ENCODE measurements around the gene CLASP2. TPM values are rescaled to one million over a fixed set of nuclear protein-coding genes. Genes with fewer than 3 reads are reported as not detected.

CLASP2 gene
- total and polyA plus RNA-seq, 8 donors = 8.5 to 33.5 (median 21.3) TPM

DNA sequence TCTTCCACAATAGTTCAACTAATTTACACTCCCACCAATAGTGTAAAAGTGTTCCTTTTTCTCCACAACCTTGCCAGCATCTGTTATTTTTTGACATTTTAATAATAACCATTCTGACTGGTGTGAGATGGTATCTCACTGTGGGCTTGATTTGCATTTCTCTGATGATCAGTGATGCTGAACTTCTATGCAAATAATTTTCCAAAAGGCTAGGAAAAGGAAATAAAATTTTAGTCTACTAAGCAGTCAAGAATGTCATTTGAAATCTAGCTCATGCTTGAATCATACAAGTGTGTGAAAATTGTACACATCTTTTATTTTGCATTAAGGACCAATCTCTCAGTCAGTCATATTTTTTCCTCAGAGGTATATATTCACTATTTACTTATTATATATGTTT is 176.1 kb downstream of the CLASP2 start:
- Histone ChIP-seq H3K9me3 (no peaks in the 10 kb centered on the region), H3K27me3 (no peaks in the 10 kb centered on the region), H3K36me3 (no peaks in the 10 kb centered on the region), H3K4me1 (no peaks in the 10 kb centered on the region), H3K4me3 (no peak overlapping the region), H3K27ac (no peak overlapping the region)
- ATAC-seq (no peak), FAIRE-seq (no peak), DNase-seq (no peak)
- TF ChIP-seq, protein P1, sequence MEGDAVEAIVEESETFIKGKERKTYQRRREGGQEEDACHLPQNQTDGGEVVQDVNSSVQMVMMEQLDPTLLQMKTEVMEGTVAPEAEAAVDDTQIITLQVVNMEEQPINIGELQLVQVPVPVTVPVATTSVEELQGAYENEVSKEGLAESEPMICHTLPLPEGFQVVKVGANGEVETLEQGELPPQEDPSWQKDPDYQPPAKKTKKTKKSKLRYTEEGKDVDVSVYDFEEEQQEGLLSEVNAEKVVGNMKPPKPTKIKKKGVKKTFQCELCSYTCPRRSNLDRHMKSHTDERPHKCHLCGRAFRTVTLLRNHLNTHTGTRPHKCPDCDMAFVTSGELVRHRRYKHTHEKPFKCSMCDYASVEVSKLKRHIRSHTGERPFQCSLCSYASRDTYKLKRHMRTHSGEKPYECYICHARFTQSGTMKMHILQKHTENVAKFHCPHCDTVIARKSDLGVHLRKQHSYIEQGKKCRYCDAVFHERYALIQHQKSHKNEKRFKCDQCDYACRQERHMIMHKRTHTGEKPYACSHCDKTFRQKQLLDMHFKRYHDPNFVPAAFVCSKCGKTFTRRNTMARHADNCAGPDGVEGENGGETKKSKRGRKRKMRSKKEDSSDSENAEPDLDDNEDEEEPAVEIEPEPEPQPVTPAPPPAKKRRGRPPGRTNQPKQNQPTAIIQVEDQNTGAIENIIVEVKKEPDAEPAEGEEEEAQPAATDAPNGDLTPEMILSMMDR (IDR thresholded peaks at IDR 0.05) = no peak
- intact Hi-C loops (cut with DNase I) = no loop called here

DNA sequence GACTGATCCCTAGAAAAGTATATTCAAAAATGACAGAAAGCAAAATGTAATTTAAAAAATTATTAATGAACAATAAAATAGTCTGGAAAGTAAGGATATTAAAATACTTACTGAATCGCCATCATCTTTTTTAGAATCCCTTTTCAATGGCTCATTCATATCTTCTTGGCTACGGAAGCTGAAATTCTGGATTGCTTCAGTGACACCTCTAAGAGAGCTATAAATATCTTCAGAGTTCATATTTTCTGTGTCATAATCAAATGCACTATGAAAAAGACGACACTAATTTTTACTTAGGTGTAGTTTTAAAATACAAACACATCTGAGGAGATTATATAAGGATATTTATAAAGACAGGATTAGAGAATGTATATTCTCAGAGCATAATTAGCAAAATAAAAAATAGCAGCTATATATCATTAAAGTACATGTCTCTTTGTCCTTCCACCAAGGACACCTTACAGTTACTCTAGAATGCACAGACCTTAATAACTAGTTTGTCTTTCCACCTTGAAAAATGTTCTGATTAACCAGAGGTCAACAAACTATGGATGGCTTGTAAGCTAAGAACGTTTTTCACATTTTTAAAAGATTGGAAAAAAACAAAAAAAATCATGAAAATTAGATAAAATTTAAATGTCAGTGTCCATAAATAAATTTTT is 179.2 kb downstream of the CLASP2 start:
- Histone ChIP-seq H3K27me3 (no peaks in the 10 kb centered on the region), H3K27ac (no peak overlapping the region), H3K9me3 (no peaks in the 10 kb centered on the region), H3K36me3 (no peaks in the 10 kb centered on the region), H3K4me1 (no peaks in the 10 kb centered on the region), H3K4me3 (no peak overlapping the region)
- intact Hi-C loops (cut with DNase I) = no loop called here
- FAIRE-seq (no peak), ATAC-seq (no peak), DNase-seq (no peak)
- WGBS, 2 donors = 60 to 63% methylated on average over 4 of the region's 4 CpGs
- TF ChIP-seq, protein P1 (IDR thresholded peaks at IDR 0.05) = no peak

DNA sequence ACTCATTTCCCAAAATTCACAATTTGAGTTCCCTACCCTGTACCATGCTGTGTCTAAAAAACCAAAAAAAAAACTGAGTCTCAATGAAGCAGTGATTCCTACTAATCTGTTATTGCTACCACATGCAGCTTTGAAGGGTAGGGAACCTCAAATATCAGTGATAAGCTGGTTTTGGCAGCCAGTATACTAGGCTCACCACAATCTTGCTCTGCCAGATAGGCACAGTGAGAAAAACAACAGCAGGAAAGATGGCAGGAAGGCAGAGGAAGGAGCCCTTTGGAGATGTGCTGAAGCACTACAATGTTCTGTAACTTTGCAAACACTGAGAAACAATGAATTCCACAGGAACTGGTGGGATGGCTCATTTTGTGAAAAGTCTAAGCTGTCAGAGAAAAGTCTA is 180.9 kb downstream of the CLASP2 start:
- no peak for FAIRE-seq
- H3K4me3 ChIP-seq = no peak overlapping the region
- peaks cover 0 to 3% (median 0%) of the 10 kb centered on the region in 3 donors for H3K36me3 ChIP-seq
- DNase-seq = peak in 3 of 6 donors; percentile 35 to 60 (median 46)
- intact Hi-C loops (cut with DNase I) = no loop called here
- H3K4me1 ChIP-seq = no peaks in the 10 kb centered on the region
- H3K9me3 ChIP-seq = no peaks in the 10 kb centered on the region
- no peak overlapping the region for H3K27ac ChIP-seq
- TF ChIP-seq, protein P1 (IDR thresholded peaks at IDR 0.05) = no peak
- H3K27me3 ChIP-seq = no peaks in the 10 kb centered on the region
- ATAC-seq = peak; percentile 89 to 99 (median 96)

DNA sequence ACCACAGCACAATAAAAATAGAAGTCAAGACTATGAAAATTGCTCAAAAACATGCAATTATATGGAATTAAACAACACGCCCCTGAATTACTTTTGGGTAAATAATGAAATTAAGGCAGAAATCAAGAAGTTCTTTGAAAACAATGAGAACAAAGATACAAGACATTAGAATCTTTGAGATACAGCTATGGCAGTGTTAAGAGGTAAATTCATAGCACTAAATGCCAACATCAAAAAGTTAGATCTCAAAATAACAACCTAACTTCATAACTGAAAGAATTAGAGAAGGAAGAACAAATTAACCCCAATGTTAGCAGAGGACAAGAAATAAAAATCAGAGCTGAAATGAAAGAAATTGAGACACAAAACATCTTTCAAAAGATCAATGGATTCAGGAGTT is 191.3 kb downstream of the CLASP2 start:
- 88 to 91% methylated on average over 1 of the region's 1 CpG for WGBS, 2 donors
- H3K36me3 ChIP-seq = peaks cover 0 to 5% (median 0%) of the 10 kb centered on the region in 3 donors
- TF ChIP-seq, protein P1 (IDR thresholded peaks at IDR 0.05) = no peak

DNA sequence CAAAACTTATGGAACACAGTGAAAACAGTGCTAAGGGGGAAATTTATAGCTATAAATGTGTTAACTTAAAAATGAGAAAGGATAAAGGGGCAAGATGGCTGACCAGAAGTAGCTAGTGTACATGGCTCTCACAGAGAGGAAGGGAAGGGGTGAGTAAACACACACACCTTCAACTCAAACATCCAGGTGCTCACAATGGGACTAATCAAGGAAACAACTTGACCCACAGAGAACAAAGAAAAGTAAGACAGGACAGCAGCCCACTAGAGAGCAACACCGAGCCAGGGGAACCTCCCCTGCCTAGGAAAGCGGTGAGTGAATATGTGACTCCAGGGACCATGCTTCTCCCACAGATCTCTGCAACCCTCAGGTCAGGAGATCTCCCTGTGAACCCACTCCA is 192.8 kb downstream of the CLASP2 start:
- Histone ChIP-seq H3K27ac (no peak overlapping the region), H3K27me3 (no peaks in the 10 kb centered on the region), H3K9me3 (no peaks in the 10 kb centered on the region), H3K36me3 (peaks cover 0 to 5% (median 0%) of the 10 kb centered on the region in 3 donors), H3K4me3 (no peak overlapping the region), H3K4me1 (no peaks in the 10 kb centered on the region)
- ATAC-seq (no peak), DNase-seq (no peak), FAIRE-seq (no peak)
- intact Hi-C loops (cut with DNase I) = no loop called here
- WGBS, 2 donors = 92 to 97% methylated on average over 2 of the region's 2 CpGs
- TF ChIP-seq, protein P1 (IDR thresholded peaks at IDR 0.05) = no peak

More for the DNA sequence above, 191.3 kb downstream of the CLASP2 start:
- no peak for DNase-seq
- Histone ChIP-seq H3K9me3 (no peaks in the 10 kb centered on the region), H3K27me3 (no peaks in the 10 kb centered on the region), H3K27ac (no peak overlapping the region), H3K4me3 (no peak overlapping the region), H3K4me1 (no peaks in the 10 kb centered on the region)
- FAIRE-seq = no peak
- no peak for ATAC-seq
- intact Hi-C loops (cut with DNase I) = no loop called here

Measured in pancreas (tissue), 10 donors.